ENCODE data around the gene AKIRIN2. TPM values are rescaled to one million over a fixed set of nuclear protein-coding genes. Genes with fewer than 3 reads are reported as not detected.
"Not testable (repeated sequence)": the region's sequence is repeated elsewhere in the genome, so short reads cannot be mapped to it uniquely, and the experiment has no call there.

AKIRIN2 gene
- total RNA-seq, 4 donors from 2014 or later: 15.3 to 35.4 (median 29.2) TPM

GRCh38 chr6:87700397-87701343 is 1.4 kb downstream of the AKIRIN2 start:
- TF ChIP-seq POLR2AphosphoS5 (IDR thresholded peaks at IDR 0.05) (no peak), POLR2A (IDR thresholded peaks at IDR 0.05) (peak in 1 of 2 donors; percentile 31)
- H3K9me3 ChIP-seq: no peaks in the 10 kb centered on the region
- H3K27me3 ChIP-seq: no peaks in the 10 kb centered on the region
- H3K4me1 ChIP-seq: peaks cover 47% of the 10 kb centered on the region
- no peak for DNase-seq (ENCODE audit: low spot score in 2 of 2)
- 0% methylated on average over 18 of the region's 18 CpGs for WGBS
- H3K27ac ChIP-seq: peak overlapping the region; percentile 100
- peak overlapping the region; percentile 100 for H3K4me3 ChIP-seq
- H3K36me3 ChIP-seq: no peaks in the 10 kb centered on the region

DNA sequence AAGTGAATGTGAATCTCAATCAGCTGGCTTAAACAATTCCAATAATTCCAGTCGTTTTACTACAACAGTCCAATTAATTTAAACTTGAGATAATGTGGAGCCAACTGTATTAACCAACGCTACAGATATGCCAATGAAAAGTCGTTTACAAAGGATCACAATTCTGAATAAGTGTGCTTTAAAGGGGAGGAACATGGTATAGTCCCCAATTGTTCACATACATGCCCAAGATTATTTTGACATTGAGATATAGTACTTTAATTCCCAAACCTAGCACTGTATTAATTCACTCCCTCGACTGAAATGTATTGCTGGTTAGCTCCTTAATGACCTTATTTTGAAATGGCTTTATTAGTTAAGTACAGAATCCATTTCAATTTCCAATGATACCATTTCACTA is 2.5 kb downstream of the AKIRIN2 start:
- WGBS: 5% methylated on average over 4 of the region's 4 CpGs
- TF ChIP-seq CTCF (IDR thresholded peaks at IDR 0.05) (no peak), EP300 (IDR thresholded peaks at IDR 0.05) (no peak), POLR2AphosphoS5 (IDR thresholded peaks at IDR 0.05) (no peak), POLR2A (IDR thresholded peaks at IDR 0.05) (no peak)

GRCh38 chr6:87698547-87699006 is 3.5 kb downstream of the AKIRIN2 start:
- DNase-seq (ENCODE audit: low spot score in 2 of 2): no peak
- Histone ChIP-seq H3K36me3 (no peaks in the 10 kb centered on the region), H3K9me3 (no peaks in the 10 kb centered on the region), H3K4me1 (peaks cover 47% of the 10 kb centered on the region), H3K27me3 (no peaks in the 10 kb centered on the region), H3K4me3 (peak overlapping the region; percentile 100), H3K27ac (peak overlapping the region; percentile 34)
- 14% methylated on average over 2 of the region's 2 CpGs for WGBS
- TF ChIP-seq CTCF (IDR thresholded peaks at IDR 0.05) (no peak), POLR2A (IDR thresholded peaks at IDR 0.05) (no peak), EP300 (IDR thresholded peaks at IDR 0.05) (no peak), POLR2AphosphoS5 (IDR thresholded peaks at IDR 0.05) (no peak)

More for the DNA sequence above, 2.5 kb downstream of the AKIRIN2 start:
- H3K4me3 ChIP-seq: peak overlapping the region; percentile 100
- no peak for DNase-seq (ENCODE audit: low spot score in 2 of 2)
- no peaks in the 10 kb centered on the region for H3K36me3 ChIP-seq
- peaks cover 47% of the 10 kb centered on the region for H3K4me1 ChIP-seq
- H3K27ac ChIP-seq: peak overlapping the region; percentile 100
- no peaks in the 10 kb centered on the region for H3K9me3 ChIP-seq
- no peaks in the 10 kb centered on the region for H3K27me3 ChIP-seq

DNA sequence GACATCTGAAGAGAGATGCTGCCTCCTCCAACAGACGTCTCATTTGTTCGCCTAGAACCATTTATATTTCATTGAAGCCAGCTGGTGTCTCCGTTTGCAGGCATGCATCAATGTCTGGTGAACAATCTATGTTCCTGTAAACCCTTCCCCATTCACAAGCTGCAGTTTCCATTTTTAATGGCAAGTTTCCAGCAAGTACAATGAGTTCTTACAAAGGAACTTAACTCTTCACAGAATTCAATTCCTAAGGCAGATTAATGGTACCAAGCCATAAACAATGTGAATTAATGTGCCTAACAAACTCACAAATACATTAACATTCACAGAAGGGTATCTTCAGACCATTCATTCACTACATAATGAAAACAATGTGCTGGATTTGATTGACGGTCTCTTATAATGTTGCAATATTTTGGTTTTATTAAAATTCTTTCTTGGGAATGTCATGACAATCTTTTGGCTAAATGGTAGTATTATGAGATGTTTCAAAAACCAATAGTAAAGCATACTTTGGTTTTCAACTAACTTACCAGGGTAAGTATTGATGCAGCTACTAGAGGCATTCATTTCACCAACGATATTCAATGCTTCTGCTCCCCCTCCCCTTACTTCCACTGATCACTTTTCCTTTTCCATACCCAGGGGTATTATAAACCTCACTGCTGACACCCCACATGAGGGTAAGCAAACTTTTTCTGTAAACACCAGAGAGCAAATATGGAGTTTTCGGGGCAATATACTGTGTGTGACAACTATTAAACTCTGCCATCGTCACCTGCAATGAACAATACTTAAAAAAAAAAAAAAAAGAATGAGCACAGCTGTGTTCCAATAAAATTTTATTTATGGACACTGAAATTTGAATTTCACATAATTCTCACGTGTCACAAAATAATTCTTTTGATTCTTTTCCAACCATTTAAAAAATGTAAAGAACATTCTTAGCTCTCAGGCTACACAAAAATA is 4.2 kb downstream of the AKIRIN2 start:
- no peak for DNase-seq (ENCODE audit: low spot score in 2 of 2)
- Histone ChIP-seq H3K9me3 (no peaks in the 10 kb centered on the region), H3K27ac (no peak overlapping the region), H3K27me3 (no peaks in the 10 kb centered on the region), H3K36me3 (no peaks in the 10 kb centered on the region), H3K4me3 (peak overlapping the region; percentile 100), H3K4me1 (peaks cover 49% of the 10 kb centered on the region)
- no peak for TF ChIP-seq POLR2AphosphoS5 (IDR thresholded peaks at IDR 0.05)
- TF ChIP-seq POLR2A (IDR thresholded peaks at IDR 0.05): no peak
- TF ChIP-seq EP300 (IDR thresholded peaks at IDR 0.05): no peak
- TF ChIP-seq CTCF (IDR thresholded peaks at IDR 0.05): no peak
- 37% methylated on average over 8 of the region's 8 CpGs for WGBS

DNA sequence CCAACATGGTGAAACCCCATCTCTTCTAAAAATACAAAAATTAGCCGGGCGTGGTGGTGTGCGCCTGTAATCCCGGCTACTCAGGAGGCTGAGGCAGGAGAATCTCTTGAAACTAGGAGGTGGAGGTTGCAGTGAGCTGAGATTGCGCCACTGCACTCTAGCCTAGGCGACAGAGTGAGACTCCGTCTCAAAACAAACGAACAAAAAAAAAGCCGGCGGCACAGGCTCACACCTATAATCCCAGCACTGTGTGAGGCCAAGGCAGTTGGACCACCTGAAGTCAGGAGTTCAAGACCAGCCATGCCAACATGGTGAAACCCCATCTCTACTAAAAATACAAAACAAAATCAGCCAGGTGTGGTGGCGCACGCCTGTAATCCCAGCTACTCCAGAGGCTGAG is 5.2 kb downstream of the AKIRIN2 start:
- peaks cover 56% of the 10 kb centered on the region for H3K4me1 ChIP-seq
- WGBS: 90% methylated on average over 12 of the region's 12 CpGs
- not testable (repeated sequence) for H3K9me3 ChIP-seq; H3K27me3 ChIP-seq; H3K27ac ChIP-seq; DNase-seq (ENCODE audit: low spot score in 2 of 2); H3K36me3 ChIP-seq; H3K4me3 ChIP-seq
